GM21717 (cell line): Measurements from ENCODE around the gene PMFBP1.
"Not testable (repeated sequence)": the region's sequence is repeated elsewhere in the genome, so short reads cannot be mapped to it uniquely, and the experiment has no call there.

ENCODE experiments used
- ATAC-seq: cut with Tn5 transposase; IDR thresholded peaks from one replicate; pipeline ENCODE4 v1.9.1; 2021; ENCODE audit warnings: mild to moderate bottlenecking, moderate library complexity; ENCODE audit not compliant: unreplicated experiment

The PMFBP1 gene

GRCh38 chr16:72109300-72109699 lies 62.7 kb downstream of the PMFBP1 start:
- no peak for ATAC-seq

GRCh38 chr16:72108353-72109102 lies 63.4 kb downstream of the PMFBP1 start:
- ATAC-seq, result no peak

GRCh38 chr16:72107371-72107770 lies 64.6 kb downstream of the PMFBP1 start:
- ATAC-seq, result no peak

- ATAC-seq, result no peak
These were observed 66.0 kb downstream of the PMFBP1 start for GRCh38 chr16:72105978-72106377.

GRCh38 chr16:72104905-72105304 lies 67.0 kb downstream of the PMFBP1 start:
- ATAC-seq, result no peak

GRCh38 chr16:72101195-72101594 lies 70.8 kb downstream of the PMFBP1 start:
- no peak for ATAC-seq

GRCh38 chr16:72099377-72099818 lies 72.6 kb downstream of the PMFBP1 start:
- peak; percentile 73 for ATAC-seq

GRCh38 chr16:72098936-72099335 lies 73.0 kb downstream of the PMFBP1 start:
- no peak for ATAC-seq

GRCh38 chr16:72094266-72094610 lies 77.7 kb downstream of the PMFBP1 start:
- no peak for ATAC-seq

- peak; percentile 99 for ATAC-seq
These were observed 78.3 kb downstream of the PMFBP1 start, which contains the start of the genes DHX38 and TXNL4B for GRCh38 chr16:72093448-72094265. Gene DHX38, plus strand, starts transcription at chr16:72093847. Its CDS starts 2,311 bp downstream, at chr16:72096158. Gene TXNL4B, minus strand, starts transcription at chr16:72093620. Its CDS starts 2,871 bp downstream, at chr16:72090749.

- no peak for ATAC-seq
These were observed 79.0 kb downstream of the PMFBP1 start for GRCh38 chr16:72092832-72093447.

- ATAC-seq, result no peak
These were observed 80.7 kb downstream of the PMFBP1 start for GRCh38 chr16:72091217-72091616.

- ATAC-seq, result no peak
These were observed 87.0 kb downstream of the PMFBP1 start for GRCh38 chr16:72085002-72085401.

GRCh38 chr16:72084445-72084844 lies 87.5 kb downstream of the PMFBP1 start:
- ATAC-seq, result no peak

GRCh38 chr16:72083778-72084404 lies 88.1 kb downstream of the PMFBP1 start:
- ATAC-seq, result no peak

- not testable (repeated sequence) for ATAC-seq
These were observed 94.8 kb downstream of the PMFBP1 start for GRCh38 chr16:72076991-72077706.

- not testable (repeated sequence) for ATAC-seq
These were observed 96.9 kb downstream of the PMFBP1 start for GRCh38 chr16:72075067-72075466.

- ATAC-seq, result no peak
These were observed 98.3 kb downstream of the PMFBP1 start for GRCh38 chr16:72073560-72074230.

GRCh38 chr16:72072514-72073342 lies 99.2 kb downstream of the PMFBP1 start:
- ATAC-seq, result no peak
